Transverse colon (tissue), 4 donors: ENCODE measurements around the gene HADH.

Experiments used
- EP300 ChIP-seq: sonication (generic); formaldehyde crosslinking; IDR thresholded peaks from one replicate; pipeline ENCODE4 v1.6.1; 2017; ENCODE audit warnings: antibody characterized with exemption, low read depth
- POLR2A ChIP-seq: fragments of 450-650 bp; IDR thresholded peaks from one replicate; pipeline ENCODE4 v1.6.1; 2016; ENCODE audit warnings: antibody characterized with exemption, mild to moderate bottlenecking, moderate library complexity
- POLR2AphosphoS5 ChIP-seq, 3 donors: sonication (generic); formaldehyde crosslinking; IDR thresholded peaks; one replicate each; pipeline ENCODE4 v1.6.1; 2016; ENCODE audit warnings: antibody characterized with exemption in 3 of 3
- TF ChIP-seq, protein P1 (sequence below), 5 experiments: fragments of 200-600 bp in 3 of 5; fragments of 450-650 bp in 2 of 5; sonication (generic) in 3 of 5; IDR thresholded peaks; 1 replicate in 2 of 5; 2 replicates in 3 of 5; pipeline ENCODE4 v1.5.1; 2016 to 2017; ENCODE audit warnings: antibody characterized with exemption in 5 of 5, inconsistent platforms in 3 of 5, mild to moderate bottlenecking in 2 of 5, moderate library complexity in 1 of 5

DNA sequence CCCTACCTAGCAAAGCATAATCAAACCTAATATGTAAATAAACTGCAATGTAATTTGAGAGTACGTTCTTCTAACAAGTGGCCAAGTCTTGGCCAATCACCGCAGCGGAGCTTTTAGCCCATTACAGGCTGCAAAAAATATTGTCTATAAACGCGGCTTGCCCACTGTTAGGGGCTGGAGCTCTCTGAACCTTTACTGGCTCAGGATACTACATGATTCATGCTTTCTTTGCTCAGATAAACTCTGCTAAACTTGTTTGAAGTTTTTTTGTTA lies 990 bp upstream of the HADH start:
- TF ChIP-seq, protein P1, sequence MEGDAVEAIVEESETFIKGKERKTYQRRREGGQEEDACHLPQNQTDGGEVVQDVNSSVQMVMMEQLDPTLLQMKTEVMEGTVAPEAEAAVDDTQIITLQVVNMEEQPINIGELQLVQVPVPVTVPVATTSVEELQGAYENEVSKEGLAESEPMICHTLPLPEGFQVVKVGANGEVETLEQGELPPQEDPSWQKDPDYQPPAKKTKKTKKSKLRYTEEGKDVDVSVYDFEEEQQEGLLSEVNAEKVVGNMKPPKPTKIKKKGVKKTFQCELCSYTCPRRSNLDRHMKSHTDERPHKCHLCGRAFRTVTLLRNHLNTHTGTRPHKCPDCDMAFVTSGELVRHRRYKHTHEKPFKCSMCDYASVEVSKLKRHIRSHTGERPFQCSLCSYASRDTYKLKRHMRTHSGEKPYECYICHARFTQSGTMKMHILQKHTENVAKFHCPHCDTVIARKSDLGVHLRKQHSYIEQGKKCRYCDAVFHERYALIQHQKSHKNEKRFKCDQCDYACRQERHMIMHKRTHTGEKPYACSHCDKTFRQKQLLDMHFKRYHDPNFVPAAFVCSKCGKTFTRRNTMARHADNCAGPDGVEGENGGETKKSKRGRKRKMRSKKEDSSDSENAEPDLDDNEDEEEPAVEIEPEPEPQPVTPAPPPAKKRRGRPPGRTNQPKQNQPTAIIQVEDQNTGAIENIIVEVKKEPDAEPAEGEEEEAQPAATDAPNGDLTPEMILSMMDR (IDR thresholded peaks at IDR 0.05) = no peak
- no peak for TF ChIP-seq EP300
- no peak for TF ChIP-seq POLR2A
- TF ChIP-seq POLR2AphosphoS5 (IDR thresholded peaks at IDR 0.05) = no peak
